Stimulated activated CD8-positive, alpha-beta memory T cell treated with anti-CD3 and anti-CD28 coated beads, Interleukin-4, amount 100 ng/mL, for 1 hour (primary cell): ENCODE data around the gene PRMT1.

Experiments
- DNase-seq, 2 donors: peaks; one replicate each; pipeline ENCODE4 v3.0.0-alpha.2; 2020; ENCODE audit warnings: low read depth in 2 of 2, low spot score in 1 of 2

The PRMT1 gene

GRCh38 chr19:49651029-49651819, 25.8 kb upstream of the PRMT1 start:
- no peak for DNase-seq

GRCh38 chr19:49651820-49652550, 25.1 kb upstream of the PRMT1 start:
- no peak for DNase-seq

- DNase-seq, result no peak
Measured at GRCh38 chr19:49652551-49653465, 24.3 kb upstream of the PRMT1 start.

GRCh38 chr19:49653466-49653806, 23.6 kb upstream of the PRMT1 start:
- no peak for DNase-seq

- no peak for DNase-seq
Measured at GRCh38 chr19:49654581-49654980, 22.5 kb upstream of the PRMT1 start.

- no peak for DNase-seq
Measured at GRCh38 chr19:49655570-49656455, 21.3 kb upstream of the PRMT1 start.

- no peak for DNase-seq
Measured at GRCh38 chr19:49656456-49657109, 20.5 kb upstream of the PRMT1 start.

GRCh38 chr19:49657493-49658138, 19.5 kb upstream of the PRMT1 start:
- no peak for DNase-seq

GRCh38 chr19:49658139-49658517, 18.9 kb upstream of the PRMT1 start:
- DNase-seq, result no peak

- no peak for DNase-seq
Measured at GRCh38 chr19:49658566-49659442, 18.3 kb upstream of the PRMT1 start.

- no peak for DNase-seq
Measured at GRCh38 chr19:49660338-49660961, 16.6 kb upstream of the PRMT1 start.

GRCh38 chr19:49662011-49662410, 15.1 kb upstream of the PRMT1 start:
- DNase-seq, result no peak

- DNase-seq, result no peak
Measured at GRCh38 chr19:49663224-49663623, 13.8 kb upstream of the PRMT1 start.

GRCh38 chr19:49664171-49665035, 12.7 kb upstream of the PRMT1 start:
- DNase-seq, result peak; percentile 87 to 93

GRCh38 chr19:49665036-49665350, 12.1 kb upstream of the PRMT1 start:
- DNase-seq, result no peak

- peak; percentile 99 to 100 for DNase-seq
Measured at GRCh38 chr19:49665351-49666119, 11.5 kb upstream of the PRMT1 start, which contains the start of the genes BCL2L12 and IRF3. Gene BCL2L12 (plus strand): TSS chr19:49665933. CDS start chr19:49666693, 760 bp downstream. Gene IRF3 (minus strand): TSS chr19:49665857. CDS start chr19:49664838, 1,019 bp downstream.

GRCh38 chr19:49666120-49666444, 11.0 kb upstream of the PRMT1 start:
- no peak for DNase-seq
